GM21717 (cell line): ENCODE measurements around the gene TMEM107.
"Not testable (repeated sequence)": the region's sequence is repeated elsewhere in the genome, so short reads cannot be mapped to it uniquely, and the experiment has no call there.

ENCODE experiments used
- ATAC-seq: cut with Tn5 transposase; IDR thresholded peaks from one replicate; pipeline ENCODE4 v1.9.1; 2021; ENCODE audit warnings: mild to moderate bottlenecking, moderate library complexity; ENCODE audit not compliant: unreplicated experiment

Gene TMEM107

DNA sequence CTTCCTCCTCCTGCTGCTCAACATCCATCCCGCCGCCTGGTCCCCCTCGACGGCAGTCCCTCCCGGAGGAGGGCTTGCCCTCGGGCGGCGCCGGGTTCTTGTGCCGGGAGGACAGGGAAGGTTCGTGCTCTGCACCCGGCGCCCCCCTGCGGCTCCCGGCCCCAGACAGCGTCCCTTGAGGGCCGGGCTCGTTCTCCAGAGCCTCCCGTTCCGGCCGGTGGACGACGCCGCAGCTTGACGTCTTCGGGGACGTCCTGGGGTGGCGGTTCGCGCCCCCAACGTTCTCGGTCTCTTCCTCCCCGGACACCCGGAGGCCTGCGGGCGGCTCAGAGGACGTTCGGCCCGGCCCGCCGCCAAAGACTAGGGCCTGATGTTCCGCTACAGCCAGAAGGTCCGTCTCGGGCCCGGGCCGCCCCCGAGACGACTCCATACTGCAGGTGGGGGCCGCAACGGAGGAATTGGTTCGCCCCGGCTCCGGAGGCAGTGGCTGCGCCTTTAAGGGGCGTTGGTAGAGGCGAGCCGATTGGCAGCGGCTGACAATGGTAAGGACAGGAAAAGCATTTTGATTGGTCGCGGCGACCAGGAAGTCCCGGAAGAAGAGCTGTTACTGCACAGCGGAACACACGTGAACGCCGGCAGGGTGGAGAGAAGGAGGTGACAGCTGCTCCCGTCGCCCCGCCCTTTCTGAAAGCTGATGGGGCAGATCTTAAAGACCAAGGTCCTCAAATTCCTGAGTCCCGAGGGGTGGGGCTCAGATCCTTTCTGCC, 13.7 kb upstream of the TMEM107 start, which contains the start of gene BORCS6:
Gene BORCS6 (minus strand): TSS at position 470 of the 767 bp plus-strand sequence. CDS start 40 bp downstream, at position 430.
- peak; percentile 49 for ATAC-seq

DNA sequence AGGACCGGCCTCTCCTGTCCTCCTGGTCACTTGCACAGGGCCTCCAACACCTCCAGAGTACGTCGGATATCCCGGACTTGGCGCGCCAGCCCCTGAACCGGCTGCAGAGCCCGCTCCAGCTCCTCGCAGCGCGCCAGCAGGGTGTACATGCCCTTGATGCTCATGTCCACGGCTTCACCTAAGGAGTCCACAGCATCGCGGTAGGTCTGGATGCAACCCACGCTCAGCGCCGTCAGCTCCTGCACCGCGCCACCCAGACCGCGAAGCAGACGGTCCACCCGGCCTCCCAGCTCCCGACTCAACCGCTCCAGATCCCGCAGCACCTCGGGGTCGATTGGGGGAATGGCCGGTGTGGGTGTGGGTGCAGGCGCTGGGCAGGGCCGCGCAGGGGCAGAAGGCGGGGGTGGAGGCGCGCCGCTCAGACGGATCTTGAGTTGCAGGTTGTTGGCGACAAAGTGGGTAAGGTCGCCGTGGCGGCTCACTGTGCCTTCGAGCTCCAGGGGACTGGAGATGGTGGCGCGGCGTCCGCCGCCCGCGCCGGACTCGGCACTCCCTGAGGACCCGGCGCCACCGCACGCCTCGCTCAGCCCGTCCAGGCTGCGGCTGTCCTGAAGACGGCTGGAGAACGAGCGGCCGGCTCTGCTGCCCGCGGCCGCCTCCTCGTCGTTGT, 13.0 kb upstream of the TMEM107 start:
- no peak for ATAC-seq

DNA sequence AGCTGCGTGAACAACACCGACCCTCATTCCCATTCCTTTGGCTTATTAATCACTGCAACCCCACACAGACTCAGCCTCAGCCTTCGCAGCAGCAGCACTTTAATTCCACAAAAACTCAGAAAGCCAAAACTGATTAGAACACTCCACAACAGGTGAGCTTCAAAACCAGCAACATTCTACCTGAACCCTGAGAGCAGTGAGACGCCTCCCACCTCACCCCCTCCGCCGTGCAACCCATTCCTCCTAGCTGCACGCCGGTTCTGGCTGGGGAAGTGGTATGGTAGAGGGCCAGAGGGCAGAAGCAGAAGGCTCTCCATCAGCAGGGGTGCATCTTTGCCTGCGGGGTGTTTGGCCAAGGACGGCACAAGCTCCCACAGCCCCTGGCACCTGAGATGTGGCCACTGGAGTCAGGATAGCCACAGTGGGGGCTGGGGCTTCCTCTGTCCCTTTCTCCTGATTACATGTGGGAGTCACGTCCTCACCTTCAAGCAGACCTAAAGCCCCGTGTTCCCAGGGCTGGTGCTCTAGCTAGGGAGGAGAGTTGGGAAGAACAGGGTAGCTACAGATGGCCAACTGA, 12.2 kb upstream of the TMEM107 start:
- ATAC-seq: no peak

DNA sequence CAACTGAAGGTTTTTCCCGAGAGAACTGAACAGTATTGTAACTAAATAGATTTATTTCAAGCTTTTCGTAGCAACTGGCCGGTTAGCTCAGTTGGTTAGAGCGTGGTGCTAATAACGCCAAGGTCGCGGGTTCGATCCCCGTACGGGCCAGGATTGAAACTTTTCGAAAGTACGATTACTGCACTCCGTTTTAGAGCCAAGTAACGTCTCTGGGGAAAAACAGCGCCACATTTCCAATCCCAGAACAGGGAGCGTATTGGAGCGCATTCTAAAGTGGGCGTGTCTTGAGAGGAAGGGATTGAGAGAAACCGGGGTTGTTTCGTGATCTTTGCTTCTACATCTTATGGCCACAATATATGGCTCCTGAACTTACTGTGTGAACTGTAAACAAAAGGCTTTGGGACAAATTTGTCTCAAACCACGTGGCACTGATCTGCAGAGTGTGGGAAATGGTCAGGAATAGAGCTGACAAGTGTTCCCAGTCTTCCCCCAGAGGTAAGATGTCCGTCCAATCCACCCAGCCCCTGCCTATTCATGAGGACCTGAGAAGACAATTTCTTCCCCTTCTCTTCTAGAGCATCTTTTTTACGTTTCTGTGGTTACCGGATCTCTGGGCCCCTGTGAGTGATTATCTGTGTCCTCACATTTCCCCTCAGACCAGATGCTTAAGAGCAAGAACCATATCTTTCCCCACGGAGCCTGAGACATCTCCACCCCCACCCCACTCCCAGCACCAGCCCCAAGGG, 11.5 kb upstream of the TMEM107 start:
- ATAC-seq: peak; percentile 31

DNA sequence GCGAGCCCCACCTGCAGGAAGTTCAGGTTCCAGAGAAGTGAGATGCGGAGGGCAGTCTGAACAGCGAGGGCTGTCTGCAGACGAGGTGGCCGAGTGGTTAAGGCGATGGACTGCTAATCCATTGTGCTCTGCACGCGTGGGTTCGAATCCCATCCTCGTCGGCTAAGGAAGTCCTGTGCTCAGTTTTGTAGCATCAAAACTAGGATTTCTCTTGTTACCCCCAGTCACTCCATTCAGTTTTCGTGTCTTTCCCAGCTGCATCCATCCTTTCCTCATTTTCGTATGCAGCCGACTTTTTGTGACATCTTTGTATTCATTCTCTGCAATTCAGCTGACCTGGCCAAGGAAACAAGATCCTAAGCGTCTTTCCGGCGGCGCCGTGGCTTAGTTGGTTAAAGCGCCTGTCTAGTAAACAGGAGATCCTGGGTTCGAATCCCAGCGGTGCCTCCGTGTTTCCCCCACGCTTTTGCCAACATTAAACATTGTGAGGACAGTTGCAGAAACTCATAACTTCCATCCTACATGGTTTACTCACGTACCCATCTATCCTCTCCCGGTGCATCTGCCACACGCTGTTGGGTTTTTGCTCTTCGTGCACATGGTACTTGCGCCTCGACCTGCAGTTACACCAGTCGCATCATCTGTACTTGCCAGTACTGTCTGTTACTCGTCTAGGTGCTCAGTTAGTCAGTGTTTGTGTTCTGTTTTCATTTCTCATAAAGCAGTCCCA, 10.8 kb upstream of the TMEM107 start:
- ATAC-seq: peak; percentile 9

DNA sequence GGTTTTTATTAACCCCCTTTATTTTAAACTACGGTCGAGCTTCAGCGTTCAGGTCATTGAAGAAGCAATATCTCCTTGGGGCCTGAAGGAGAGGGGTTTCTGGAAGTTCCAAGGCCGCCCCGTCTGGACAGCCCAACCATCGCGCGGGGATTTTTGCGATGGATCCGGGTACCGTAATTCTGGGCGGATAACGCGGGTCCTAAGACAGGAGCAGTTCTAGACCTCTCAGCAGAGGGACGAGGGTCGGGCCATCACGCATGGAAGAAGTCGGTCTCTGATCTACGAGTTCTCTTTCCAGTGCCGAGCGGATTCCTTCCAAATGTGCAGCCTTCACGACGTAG, 10.2 kb upstream of the TMEM107 start:
- ATAC-seq: peak; percentile 5

DNA sequence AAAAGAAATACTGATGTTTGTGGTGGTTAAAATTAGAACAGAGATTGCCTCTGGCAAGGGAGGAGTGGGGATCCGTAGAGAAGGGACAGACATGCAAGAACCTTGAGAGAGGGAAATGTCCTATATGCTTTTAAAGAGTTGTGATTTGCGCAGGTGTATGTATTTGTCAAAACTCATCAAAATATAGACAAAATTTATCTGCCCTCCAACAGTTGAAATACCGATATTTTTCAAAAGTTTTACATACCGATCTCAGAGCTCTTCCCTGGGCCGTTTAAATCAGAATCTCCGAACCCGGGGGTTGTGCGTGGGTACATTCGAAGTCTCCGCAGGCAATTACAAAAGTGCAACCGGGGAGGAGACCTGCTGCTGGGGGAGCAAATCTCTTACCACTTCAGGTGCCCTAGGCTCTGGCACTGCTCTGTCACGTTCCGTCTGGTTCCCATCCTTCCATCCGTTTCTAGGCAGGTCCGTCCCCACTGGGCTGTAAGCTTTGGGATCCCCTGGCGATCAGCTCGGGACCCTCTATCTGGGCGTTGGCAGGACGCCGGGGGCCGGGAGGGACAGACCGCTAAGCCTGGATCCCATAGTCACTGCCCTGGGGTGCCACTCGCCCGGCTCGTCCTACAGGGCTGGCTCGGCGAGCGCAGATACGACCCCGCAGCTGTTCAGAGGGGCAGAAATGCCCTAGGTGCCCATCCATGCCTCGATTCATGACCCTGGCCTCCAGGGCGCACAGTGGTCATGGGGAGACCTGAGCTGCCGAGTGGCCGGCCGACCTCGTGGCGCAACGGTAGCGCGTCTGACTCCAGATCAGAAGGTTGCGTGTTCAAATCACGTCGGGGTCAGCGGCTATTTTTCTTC, 9.6 kb upstream of the TMEM107 start:
- ATAC-seq: no peak

DNA sequence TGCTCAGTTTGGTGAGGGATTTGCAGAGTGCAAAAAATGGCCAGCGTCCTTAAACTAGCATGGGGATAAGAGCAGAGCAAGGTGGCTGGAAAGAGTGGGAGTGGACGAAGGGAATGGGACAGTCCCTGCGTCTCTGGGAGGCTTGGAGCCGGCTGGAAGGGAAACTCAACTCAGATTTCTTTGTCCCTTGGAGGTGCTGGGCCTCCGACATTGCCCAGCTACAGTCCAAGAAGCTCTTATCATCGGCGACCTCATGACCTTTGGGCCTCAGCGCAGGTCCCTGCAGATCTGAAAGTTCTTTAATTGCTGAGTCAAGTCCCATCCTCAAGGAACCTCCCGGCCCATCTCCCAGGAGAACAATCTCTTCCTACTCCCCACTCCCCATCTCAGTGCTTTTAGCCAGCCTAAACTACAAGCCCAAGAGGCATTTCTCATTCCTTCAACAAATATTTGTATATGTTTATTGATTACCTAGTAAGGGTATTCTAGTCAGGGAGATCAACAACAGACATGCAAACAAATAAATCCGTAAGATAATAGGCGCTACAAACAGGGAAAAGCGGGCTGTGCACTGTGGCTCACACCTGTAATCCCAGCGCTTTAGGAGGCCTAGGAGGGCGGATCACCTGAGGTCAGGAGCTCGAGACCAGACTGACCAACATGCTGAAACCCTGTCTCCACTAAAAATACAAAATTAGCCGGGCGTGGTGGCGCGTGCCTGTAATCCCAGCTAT, 985 bp upstream of the TMEM107 start:
- no peak for ATAC-seq

DNA sequence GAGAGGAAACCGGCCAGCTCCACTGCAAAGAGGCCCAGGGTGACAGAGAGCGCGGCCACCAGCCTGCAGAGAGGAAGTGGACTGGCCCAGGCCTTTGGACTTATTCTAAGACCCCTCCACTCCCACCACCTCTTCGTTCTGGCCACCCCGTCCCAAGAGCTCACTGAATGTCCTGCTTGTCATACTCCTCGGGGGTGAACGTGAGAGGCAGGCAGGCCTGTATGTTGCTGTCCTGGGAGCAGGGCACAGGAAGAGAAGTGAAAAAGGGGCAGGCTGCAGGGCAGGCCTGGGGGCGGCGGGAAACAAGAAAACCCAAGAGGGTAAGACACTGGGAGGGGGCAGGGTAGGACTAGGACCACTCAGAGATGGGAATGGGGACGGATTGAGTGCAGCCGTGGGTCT, 384 bp downstream of the TMEM107 start:
- no peak for ATAC-seq

DNA sequence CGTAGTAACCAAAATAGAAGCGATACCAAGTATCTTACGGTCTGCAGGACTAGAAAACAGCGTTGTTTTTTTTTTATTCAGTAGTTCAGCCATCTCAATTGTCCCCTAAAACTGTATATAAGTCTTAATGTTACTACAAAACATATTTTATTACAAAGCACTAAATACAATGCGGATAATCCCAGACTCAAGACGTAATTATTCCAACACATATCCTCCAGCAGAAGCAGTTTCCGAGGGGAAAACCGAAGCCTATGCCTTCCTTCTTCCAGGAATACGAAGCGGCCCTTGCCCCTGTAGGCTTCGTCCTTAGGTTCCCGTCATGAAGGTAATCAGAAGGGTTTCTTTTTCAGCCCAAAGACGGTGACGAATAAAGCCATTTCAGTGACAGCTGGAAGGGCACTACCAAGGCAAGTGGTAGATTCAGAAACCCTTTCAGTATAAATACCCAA, 2.3 kb downstream of the TMEM107 start:
- ATAC-seq: no peak

DNA sequence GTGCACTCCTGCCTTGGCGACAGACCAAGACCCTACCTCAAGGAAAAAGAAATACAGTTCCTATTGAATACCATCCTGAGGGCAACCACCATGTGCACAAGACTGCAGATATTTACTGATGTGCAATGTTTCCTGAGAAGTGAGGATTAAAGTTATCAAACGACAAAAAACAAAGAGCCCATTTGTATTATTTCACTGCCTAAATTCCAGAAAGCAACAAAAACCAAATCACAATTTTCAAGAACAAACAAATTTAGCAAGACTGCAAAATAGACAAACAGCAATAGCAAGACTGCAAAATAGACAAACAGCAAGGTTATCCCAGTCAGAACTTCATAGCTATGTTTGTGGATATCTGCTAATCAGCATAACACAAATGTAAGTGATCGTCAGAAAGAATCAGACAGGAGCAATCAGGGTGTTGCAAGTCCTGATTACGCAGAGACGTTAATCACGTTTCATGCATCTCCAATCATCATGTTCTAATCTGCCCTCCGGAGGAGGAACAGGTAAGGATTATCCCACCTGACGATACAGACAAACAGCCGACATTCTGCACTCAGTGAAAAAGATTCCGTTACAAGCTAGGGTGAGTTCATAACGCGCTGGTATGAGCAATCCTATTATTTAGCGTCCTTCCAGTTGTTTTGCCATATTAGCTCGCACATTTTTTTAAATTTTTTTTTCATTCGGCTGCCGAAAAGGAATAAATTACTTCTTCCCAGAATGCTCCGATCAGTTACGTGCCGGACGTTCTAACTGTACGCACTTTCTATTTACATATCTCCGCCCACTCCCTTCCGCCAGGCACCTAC, 2.9 kb downstream of the TMEM107 start:
- peak; percentile 51 for ATAC-seq

DNA sequence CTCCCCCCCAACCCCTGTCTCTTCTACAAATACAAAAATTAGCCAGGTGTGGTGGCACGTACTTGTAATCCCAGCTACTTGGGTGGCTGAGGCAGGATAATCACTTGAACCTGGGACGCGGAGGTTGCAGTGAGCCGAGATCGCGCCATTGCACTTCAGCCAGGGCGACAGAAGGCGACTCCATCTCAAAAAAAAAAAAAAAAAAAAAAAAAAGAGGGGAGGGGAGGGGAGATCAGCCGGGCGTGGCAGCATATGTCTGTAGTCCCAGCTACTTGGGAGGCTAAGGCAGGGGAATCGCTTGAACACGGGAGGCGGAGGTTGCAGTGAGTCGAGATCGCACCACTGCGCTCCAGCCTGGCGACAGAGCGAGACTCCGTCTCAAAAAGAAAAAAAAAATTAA, 6.0 kb downstream of the TMEM107 start:
- not testable (repeated sequence) for ATAC-seq

DNA sequence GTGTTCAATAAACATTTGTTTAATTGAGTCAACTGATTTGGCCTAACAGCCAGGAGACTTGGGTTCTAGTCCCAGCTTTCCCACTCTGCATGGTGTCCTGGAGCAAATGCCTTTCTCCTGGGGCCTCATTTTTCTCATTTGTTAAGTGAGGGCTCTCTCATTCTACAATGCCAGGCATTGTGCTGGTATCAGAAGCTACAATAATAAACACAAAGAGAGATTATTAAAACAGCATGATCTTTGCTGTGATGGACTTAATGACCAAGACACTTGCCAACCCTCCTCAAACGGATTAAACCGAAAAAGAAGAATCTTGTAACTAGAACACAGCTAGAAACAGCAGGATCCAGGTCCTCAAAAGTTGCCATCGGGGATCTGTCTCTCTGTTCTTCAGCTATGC, 8.7 kb downstream of the TMEM107 start:
- no peak for ATAC-seq

DNA sequence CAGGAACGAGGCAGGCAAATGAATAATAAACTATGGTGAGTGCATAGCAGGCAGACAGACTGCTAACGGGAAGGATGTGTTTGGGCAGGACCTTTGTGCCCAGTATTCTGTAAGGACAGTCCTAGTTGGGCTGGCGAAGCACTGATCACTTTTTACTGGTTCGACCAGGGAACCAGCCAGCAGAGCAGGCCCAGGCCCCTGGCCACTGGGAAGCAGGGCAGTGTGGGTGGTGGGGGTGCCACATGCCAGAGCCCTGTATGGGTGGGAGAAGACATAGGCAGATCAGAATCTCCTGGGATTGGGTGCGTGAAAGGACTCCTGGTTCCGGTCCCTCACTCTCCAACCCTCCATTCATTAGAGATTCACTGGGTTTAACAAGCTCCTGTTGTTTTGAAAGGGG, 9.4 kb downstream of the TMEM107 start:
- no peak for ATAC-seq

DNA sequence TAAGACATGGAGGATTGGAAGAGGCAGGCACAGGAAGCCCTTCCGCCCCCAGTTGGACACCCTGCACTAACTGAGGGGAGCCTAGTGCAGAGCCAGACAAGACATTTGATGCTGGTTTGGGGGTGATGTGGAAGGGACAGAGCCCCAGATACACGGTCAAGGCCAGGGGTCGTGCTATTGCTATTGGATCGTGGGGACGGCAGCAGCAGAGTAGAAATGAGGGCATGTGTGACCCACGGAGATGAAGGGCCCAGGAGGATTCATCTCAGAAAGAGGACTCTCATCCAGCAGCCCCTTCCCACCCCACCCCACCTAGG, 11.4 kb downstream of the TMEM107 start:
- no peak for ATAC-seq

DNA sequence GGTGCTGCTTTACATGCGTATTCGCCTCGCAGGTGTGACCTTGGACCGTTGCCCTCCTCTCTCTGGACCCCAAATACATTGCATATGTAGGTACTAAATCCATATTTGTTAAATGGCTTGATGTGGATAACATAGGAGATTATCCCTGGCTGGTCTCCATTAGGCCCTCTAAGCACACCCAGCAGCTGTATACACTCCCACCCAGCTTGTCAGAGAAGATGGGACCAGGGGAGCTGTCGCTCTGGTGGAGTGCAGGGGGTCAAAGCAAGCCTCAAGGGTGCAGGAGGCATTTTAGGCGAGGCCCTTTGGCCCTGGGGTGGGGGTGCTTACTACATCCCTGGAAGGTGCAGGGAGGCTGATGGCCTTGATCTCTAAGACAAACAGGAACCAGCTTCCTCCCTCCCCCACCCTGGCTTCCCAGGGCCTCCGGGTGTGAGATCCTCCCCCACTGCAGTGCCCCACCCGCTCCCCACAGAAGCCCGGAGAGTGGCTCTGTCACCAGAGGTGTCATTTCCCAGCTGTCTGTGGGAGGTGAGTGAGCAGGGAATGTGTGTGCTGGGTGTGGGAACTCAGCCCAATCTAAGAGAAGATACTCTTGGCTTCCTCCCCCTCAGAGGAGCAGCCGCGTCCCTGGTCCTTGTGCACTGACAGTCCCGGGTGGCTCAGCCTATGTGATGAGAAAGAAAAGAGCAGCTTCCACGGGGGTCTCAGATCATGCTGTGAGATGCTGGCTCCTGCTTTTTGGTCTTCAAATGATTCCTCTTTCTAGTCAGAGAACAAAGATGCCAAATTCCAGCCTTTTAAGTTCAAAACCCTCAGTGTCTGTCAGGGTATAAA, 12.0 kb downstream of the TMEM107 start:
- ATAC-seq: no peak
